HG02970 (cell line): ENCODE measurements around the gene ATG4C.

ENCODE experiments used
- ATAC-seq: cut with Tn5 transposase; IDR thresholded peaks from one replicate; pipeline ENCODE4 v1.9.1; 2021; ENCODE audit warnings: mild to moderate bottlenecking, moderate library complexity, moderate number of reproducible peaks; ENCODE audit not compliant: unreplicated experiment, low FRiP score

The ATG4C gene

GRCh38 chr1:62901650-62902049 lies 117.7 kb downstream of the ATG4C start:
- ATAC-seq: no peak

GRCh38 chr1:62903522-62903921 lies 119.6 kb downstream of the ATG4C start:
- ATAC-seq: no peak

- ATAC-seq: no peak
These were observed 120.3 kb downstream of the ATG4C start for GRCh38 chr1:62903982-62904855.

GRCh38 chr1:62904856-62905225 lies 120.9 kb downstream of the ATG4C start:
- ATAC-seq: no peak

GRCh38 chr1:62905309-62905708 lies 121.4 kb downstream of the ATG4C start:
- ATAC-seq: no peak

- ATAC-seq: no peak
These were observed 121.9 kb downstream of the ATG4C start for GRCh38 chr1:62905872-62906271.

- ATAC-seq: no peak
These were observed 122.5 kb downstream of the ATG4C start for GRCh38 chr1:62906428-62906886.

- no peak for ATAC-seq
These were observed 124.3 kb downstream of the ATG4C start for GRCh38 chr1:62908168-62908695.

GRCh38 chr1:62912028-62912638 lies 128.2 kb downstream of the ATG4C start:
- no peak for ATAC-seq
